A549 (cell line): ENCODE data around the gene CYP3A4.

Experiments
- CBX2 ChIP-seq: fragments of 200-600 bp; sonication (generic); IDR thresholded peaks from 2 replicates; pipeline ENCODE4 v1.6.1; 2016; ENCODE audit warnings: low read depth, mild to moderate bottlenecking, borderline replicate concordance
- CHD2 ChIP-seq: fragments of 150-350 bp; IDR thresholded peaks from 2 replicates; pipeline ENCODE4 v1.6.1; 2014; ENCODE audit warnings: low read length; ENCODE audit not compliant: partially characterized antibody
- CHD4 ChIP-seq: fragments of 200-600 bp; sonication (generic); IDR thresholded peaks from 2 replicates; pipeline ENCODE4 v1.6.1; 2016; ENCODE audit warnings: antibody characterized with exemption, mild to moderate bottlenecking, borderline replicate concordance
- CTCF ChIP-seq: fragments of >200 bp; sonication (Bioruptor Twin); formaldehyde crosslinking; IDR thresholded peaks from 3 replicates; pipeline ENCODE4 v1.5.1; 2016
- EP300 ChIP-seq, 2 experiments: fragments of >200 bp; sonication (Bioruptor Twin); formaldehyde crosslinking; IDR thresholded peaks; 2 replicates in 1 of 2; 3 replicates in 1 of 2; pipeline ENCODE4 v1.6.1; 2016 to 2017
- ESRRA ChIP-seq: fragments of 150-350 bp; IDR thresholded peaks from 2 replicates; pipeline ENCODE4 v1.6.1; 2014; ENCODE audit warnings: mild to moderate bottlenecking, low read length, borderline replicate concordance
- MAFK ChIP-seq: fragments of 450-650 bp; IDR thresholded peaks from 2 replicates; pipeline ENCODE4 v1.6.1; 2014; ENCODE audit not compliant: partially characterized antibody
- PBX3 ChIP-seq: IDR thresholded peaks from 2 replicates; pipeline ENCODE4 v1.6.1; 2012
- PHF8 ChIP-seq: fragments of 200-600 bp; sonication (generic); IDR thresholded peaks from 2 replicates; pipeline ENCODE4 v1.6.1; 2016; ENCODE audit warnings: low read depth, mild to moderate bottlenecking, antibody characterized with exemption, moderate library complexity, borderline replicate concordance
- POLR2A ChIP-seq: IDR thresholded peaks from 2 replicates; pipeline ENCODE4 v1.6.1; 2012; ENCODE audit warnings: mild to moderate bottlenecking, low read length
- REST ChIP-seq: fragments of 200-600 bp; sonication (generic); IDR thresholded peaks from 2 replicates; pipeline ENCODE4 v1.6.1; 2016; ENCODE audit warnings: antibody characterized with exemption, mild to moderate bottlenecking, moderate library complexity
- USF2 ChIP-seq: fragments of 450-650 bp; IDR thresholded peaks from 2 replicates; pipeline ENCODE4 v1.6.1; 2014; ENCODE audit warnings: antibody characterized with exemption
- ZC3H11A ChIP-seq: fragments of 450-650 bp; IDR thresholded peaks from 2 replicates; pipeline ENCODE4 v1.6.1; 2014; ENCODE audit warnings: antibody characterized with exemption, mild to moderate bottlenecking
- ZNF302 ChIP-seq: fragments of 250-450 bp; sonication (Bioruptor Pico); IDR thresholded peaks from 2 replicates; pipeline ENCODE4 v1.9.0; 2021; ENCODE audit warnings: inconsistent platforms, mild to moderate bottlenecking, moderate library complexity

- TF ChIP-seq REST, result no peak
- no peak for TF ChIP-seq ZC3H11A
- no peak for TF ChIP-seq CTCF
- no peak for TF ChIP-seq PHF8
- TF ChIP-seq EP300 (IDR thresholded peaks at IDR 0.05), result no peak
- TF ChIP-seq POLR2A, result no peak
- no peak for TF ChIP-seq CHD2
- no peak for TF ChIP-seq CBX2
- no peak for TF ChIP-seq ESRRA
- no peak for TF ChIP-seq ZNF302 (CRISPR knock-in tag)
- no peak for TF ChIP-seq PBX3
- TF ChIP-seq USF2, result no peak
- no peak for TF ChIP-seq MAFK
- no peak for TF ChIP-seq CHD4
These were observed 6.4 kb upstream of the CYP3A4 start for GRCh38 chr7:99790407-99790806.
